Measurements from ENCODE around the gene ADAM10.

- TF ChIP-seq CTCF (IDR thresholded peaks at IDR 0.05), result no peak
- TF ChIP-seq EP300 (IDR thresholded peaks at IDR 0.05), result no peak
- TF ChIP-seq POLR2A (IDR thresholded peaks at IDR 0.05), result no peak
- no peak for TF ChIP-seq POLR2AphosphoS5 (IDR thresholded peaks at IDR 0.05)
These were observed 118.2 kb downstream of the ADAM10 start for GRCh38 chr15:58631319-58631718.
